CD4-positive, alpha-beta T cell treated with Interleukin-2 at 100 ng/mL for 4 hours (primary cell): ENCODE results near the gene CCDC183.
A peak's percentile ranks its signal among the peaks of the same experiment; 100 is the strongest.
"Not testable (repeated sequence)": the region's sequence is repeated elsewhere in the genome, so short reads cannot be mapped to it uniquely, and the experiment has no call there.

Experiments
- DNase-seq: peaks from one replicate; pipeline ENCODE4 v3.0.0-alpha.2; 2020; ENCODE audit warnings: low spot score

CCDC183 gene

GRCh38 chr9:136802321-136802720 is 6.2 kb downstream of the CCDC183 start:
- DNase-seq: no peak

DNA sequence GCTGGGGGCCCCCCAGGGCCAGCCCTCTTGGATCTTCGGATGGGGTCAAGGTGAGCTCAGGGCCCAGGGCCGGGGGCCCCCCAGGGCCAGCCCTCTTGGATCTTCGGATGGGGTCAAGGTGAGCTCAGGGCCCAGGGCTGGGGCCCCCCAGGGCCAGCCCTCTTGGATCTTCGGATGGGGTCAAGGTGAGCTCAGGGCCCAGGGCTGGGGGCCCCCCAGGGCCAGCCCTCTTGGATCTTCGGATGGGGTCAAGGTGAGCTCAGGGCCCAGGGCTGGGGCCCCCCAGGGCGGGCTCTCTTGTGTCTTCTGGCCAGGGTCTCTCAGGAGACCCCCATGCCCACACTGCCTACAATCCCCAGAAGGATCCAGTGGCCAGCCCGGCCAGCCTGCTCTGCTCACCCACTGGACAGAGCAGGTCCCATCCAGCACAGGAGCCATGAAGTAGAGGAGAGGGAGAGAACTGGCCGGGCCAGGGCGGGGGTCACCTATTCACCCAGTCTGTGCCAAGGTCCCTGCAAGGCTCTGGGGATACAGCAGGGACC is 6.9 kb downstream of the CCDC183 start:
- not testable (repeated sequence) for DNase-seq

DNA sequence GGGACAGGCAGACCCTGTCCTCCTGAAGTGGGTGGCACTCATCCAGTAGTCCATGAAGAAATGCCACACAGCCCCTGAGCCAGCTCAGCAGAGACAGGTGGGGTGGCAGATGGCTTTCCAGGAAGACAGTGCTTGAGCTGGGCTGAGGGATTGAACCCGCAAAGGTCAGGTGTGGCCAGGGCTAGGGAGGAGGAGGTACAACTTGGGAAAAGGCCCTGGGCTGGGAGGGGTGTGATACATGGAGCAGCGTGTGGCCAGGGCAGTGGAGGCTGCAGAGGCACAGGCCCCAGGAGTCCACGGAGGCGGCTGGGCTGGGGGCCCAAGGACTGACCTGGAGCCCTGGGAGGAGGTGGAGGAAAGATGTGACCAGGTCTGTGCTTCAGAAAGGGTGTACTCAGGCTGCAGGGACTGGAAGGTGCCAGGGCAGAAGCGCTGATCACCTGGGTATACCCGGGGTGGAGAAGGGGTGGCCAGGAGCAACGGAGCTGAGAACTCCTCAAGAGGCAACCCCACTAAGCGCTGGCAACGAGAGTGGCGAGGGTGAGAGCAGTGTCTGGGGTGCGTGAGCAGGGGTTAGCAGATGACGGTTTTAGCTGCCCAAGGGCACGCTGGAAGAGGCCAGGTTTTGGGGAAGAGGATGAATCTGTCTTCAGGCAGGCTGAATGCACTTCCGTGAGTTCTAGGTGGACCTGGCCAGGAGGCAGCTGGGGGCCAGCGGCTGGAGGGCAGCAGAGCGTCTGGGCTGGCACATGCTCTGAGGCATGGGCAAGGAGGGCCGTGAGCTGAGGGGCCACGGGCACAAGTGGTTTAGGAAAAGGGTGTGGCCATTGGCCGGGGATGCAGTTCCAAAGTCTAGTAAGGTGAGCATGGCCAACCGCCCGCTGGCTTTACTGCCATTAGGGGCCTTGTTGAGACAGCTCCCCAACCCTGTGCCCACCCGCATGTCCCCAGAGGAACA is 7.7 kb downstream of the CCDC183 start:
- DNase-seq: no peak

- no peak for DNase-seq
Measured at GRCh38 chr9:136804509-136805206, 8.5 kb downstream of the CCDC183 start.

- DNase-seq: no peak
Measured at GRCh38 chr9:136805207-136805740, 9.1 kb downstream of the CCDC183 start.

GRCh38 chr9:136806067-136806466 is 9.9 kb downstream of the CCDC183 start:
- DNase-seq: no peak

- no peak for DNase-seq
Measured at GRCh38 chr9:136806631-136807201, 10.6 kb downstream of the CCDC183 start.

DNA sequence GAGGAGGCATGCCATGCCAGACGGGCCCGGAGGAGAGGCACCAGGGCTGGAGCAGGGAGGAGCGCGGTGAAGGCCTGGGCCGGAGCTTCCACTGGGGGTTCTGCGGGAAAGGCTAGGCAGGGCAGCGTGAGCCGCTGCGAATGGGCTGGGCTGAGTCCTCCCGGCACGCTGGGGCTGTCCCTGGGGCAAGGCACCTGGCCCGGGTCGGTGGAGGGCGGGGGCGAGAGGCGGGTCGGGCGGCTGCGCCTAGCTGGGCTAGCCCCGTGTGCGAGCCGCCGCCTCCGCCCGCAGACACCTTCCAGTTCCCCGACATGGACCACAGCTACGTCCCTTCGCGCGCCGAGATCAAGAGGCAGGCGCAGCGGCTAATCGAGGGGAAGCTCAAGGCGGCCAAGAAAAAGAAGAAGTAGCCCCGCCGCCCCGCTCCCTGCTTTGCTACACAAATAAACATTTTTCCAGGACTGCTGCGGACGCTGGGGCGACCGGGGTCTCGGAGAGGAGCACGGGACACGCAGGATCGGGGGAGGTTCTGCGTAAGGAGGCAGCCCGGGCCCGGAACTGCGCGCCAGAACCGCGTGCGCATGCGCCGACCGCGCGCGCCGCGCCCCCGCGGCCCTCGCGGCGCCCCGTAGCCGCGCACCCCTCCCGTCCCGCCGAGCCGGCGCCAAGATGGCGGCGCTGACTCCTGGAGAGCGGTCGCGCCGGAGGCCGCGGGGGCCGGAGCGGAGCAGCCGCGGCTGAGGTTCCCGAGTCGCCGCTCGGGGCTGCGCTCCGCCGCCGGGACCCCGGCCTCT is 11.3 kb downstream of the CCDC183 start, which contains the start of gene RABL6:
Gene RABL6 (plus strand): TSS at position 668 of the 794 bp plus-strand sequence. CDS start 249 bp downstream, outside the sequence.
- peak; percentile 81 for DNase-seq

- peak; percentile 40 for DNase-seq
Measured at GRCh38 chr9:136808075-136808805, 12.1 kb downstream of the CCDC183 start.

GRCh38 chr9:136808806-136809158 is 12.6 kb downstream of the CCDC183 start:
- no peak for DNase-seq

GRCh38 chr9:136814725-136815421 is 18.7 kb downstream of the CCDC183 start:
- DNase-seq: no peak

- DNase-seq: no peak
Measured at GRCh38 chr9:136815422-136815782, 19.3 kb downstream of the CCDC183 start.

DNA sequence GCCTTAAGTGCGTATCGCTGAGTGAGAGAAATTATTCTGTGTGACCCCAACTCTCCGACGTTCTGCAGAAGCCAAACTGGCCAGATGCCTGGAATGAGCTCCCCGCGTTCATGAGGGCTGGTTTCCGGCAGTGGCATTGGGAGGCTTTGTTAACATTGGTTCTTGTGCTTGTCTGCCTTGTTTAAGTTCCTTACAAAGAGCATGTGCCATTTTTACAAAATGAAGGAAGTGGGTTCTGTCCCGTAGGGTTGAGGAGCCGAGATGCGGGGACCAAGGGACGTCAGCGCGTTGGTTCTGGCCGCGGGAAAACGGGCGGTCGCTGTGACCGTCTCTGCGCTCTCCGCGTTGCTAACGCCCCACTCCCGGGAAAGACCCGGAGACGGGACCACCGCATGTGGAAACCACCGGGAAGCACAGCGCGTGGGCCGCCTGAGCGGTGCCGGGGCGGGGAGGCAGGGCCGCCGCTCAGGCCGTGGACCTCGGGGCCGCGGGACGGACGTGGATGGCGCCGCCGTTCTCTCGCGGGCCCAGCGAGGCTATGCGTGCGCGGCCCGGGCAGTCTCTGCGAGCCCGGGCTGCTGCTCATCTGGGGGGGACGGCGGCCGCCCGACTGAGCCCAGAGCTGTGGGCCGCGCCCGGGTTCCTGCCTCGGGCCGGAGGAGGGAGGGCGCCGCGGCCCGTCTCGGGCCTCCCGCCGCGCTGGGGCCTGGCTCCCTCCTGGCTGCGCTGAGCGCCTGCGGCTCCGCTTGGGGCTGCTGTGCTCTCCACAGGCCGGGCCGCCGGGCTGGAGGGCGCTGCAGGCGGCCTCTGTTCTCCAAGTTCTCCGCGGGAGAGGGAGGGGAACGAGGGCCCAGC is 25.1 kb downstream of the CCDC183 start:
- DNase-seq: no peak

GRCh38 chr9:136821826-136822544 is 25.8 kb downstream of the CCDC183 start:
- DNase-seq: no peak

DNA sequence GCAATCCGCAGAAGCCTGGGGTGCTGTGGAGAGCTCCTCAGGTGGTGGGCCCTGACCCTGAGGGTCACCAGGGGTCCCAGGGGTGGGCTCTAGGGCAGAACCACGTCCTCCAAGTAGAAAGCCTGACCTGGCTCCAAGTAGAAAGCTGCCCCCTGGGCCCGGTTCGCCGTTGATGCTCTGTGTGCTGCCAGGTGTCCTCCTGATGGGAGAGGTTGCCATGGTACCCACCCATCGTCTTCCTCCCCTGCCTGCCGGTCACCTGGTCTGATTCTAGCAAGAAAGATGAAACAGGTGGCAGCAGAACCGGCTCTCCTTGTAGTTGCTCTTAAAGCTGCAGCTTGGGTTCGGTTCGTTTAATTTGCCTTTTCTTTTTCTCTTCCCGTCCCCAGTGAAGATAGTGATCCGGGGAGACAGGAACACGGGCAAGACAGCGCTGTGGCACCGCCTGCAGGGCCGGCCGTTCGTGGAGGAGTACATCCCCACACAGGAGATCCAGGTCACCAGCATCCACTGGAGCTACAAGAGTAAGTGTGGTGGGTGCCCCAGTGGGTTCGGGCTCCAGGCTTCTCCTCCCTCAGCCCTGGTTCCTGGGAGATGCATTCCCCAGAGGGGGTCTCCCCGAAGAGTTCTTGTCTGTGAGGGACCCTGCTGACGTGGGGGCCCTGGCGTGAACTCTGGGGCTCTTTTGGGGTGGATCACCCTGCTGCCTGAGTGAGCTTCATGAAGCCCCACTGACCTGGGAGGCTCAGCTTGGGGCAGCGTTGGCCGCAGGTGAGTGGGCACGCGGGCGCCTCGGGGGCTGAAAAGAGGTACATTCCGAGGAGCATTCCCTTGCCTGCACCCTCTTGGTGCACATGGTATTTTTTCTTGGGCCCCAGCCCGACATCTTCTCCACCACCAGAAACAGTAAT is 27.3 kb downstream of the CCDC183 start:
- no peak for DNase-seq

- no peak for DNase-seq
Measured at GRCh38 chr9:136824496-136825225, 28.5 kb downstream of the CCDC183 start.
